Natural killer cell treated with Interleukin-12 subunit alpha and Interleukin-12 subunit beta and Interleukin-15 and Interleukin-18, amount 100 ng/mL, for 72 hours (primary cell): ENCODE measurements around the gene CTNNAL1. TPM values are rescaled to one million over a fixed set of nuclear protein-coding genes. Genes with fewer than 3 reads are reported as not detected.

Experiments used
- ATAC-seq, 2 donors: fragments of 150-1000 bp; cut with Tn5 transposase in 1 of 2; sonication (Bioruptor Pico), chemical (Tn5 transposase) in 1 of 2; 2 replicates each; pipeline ENCODE4 v1.10.0; 2021
- DNase-seq: peaks from one replicate; pipeline ENCODE4 v3.0.0; 2022; ENCODE audit warnings: low spot score
- H3K27ac Mint-ChIP-seq, 2 donors: 1 replicate in 1 of 2; 2 replicates in 1 of 2; pipeline ENCODE4 v1.8.0; 2022; ENCODE audit warnings: mixed read lengths in 2 of 2, mild to moderate bottlenecking in 1 of 2, moderate library complexity in 1 of 2
- H3K27me3 Mint-ChIP-seq, 2 donors: 1 replicate in 1 of 2; 2 replicates in 1 of 2; pipeline ENCODE4 v1.8.0; 2022; ENCODE audit warnings: mixed read lengths in 2 of 2
- H3K36me3 Mint-ChIP-seq: one replicate; pipeline ENCODE4 v1.8.0; 2022; ENCODE audit warnings: mixed read lengths
- H3K4me1 Mint-ChIP-seq, 2 donors: 1 replicate in 1 of 2; 2 replicates in 1 of 2; pipeline ENCODE4 v1.8.0; 2022; ENCODE audit warnings: low read depth in 2 of 2, mixed read lengths in 2 of 2, mild to moderate bottlenecking in 1 of 2
- H3K4me3 Mint-ChIP-seq: one replicate; pipeline ENCODE4 v1.8.0; 2022; ENCODE audit warnings: mixed read lengths
- H3K9me3 Mint-ChIP-seq: 2 replicates; pipeline ENCODE4 v1.8.0; 2022; ENCODE audit warnings: mixed read lengths
- total RNA-seq, 2 donors: library from RNA; stranded (reverse); gene quantifications; one replicate each; pipeline ENCODE4 v1.2.3, GENCODE V29; 2022

CTNNAL1 gene
- total RNA-seq, 2 donors from 2014 or later = 14.6 to 17.3 TPM

GRCh38 chr9:109037946-109038715, 24.8 kb upstream of the CTNNAL1 start:
- no peak for ATAC-seq
- Mint-ChIP-seq H3K36me3 (peaks cover 11% of the 10 kb centered on the region), H3K27ac (no peak overlapping the region)

GRCh38 chr9:109036744-109037680, 23.7 kb upstream of the CTNNAL1 start:
- H3K4me3 Mint-ChIP-seq = no peak overlapping the region
- DNase-seq (no peak), ATAC-seq (no peak)
- no peaks in the 10 kb centered on the region for H3K9me3 Mint-ChIP-seq
- peak overlapping the region in 1 of 2 donors; percentile 2 for H3K27ac Mint-ChIP-seq
- H3K36me3 Mint-ChIP-seq = peaks cover 6% of the 10 kb centered on the region
- no peaks in the 10 kb centered on the region for H3K27me3 Mint-ChIP-seq
- H3K4me1 Mint-ChIP-seq = peaks cover 0 to 2% of the 10 kb centered on the region in 2 donors

More at GRCh38 chr9:109037946-109038715, 24.8 kb upstream of the CTNNAL1 start:
- Mint-ChIP-seq H3K4me3 (no peak overlapping the region), H3K27me3 (no peaks in the 10 kb centered on the region), H3K4me1 (peaks cover 0 to 2% of the 10 kb centered on the region in 2 donors), H3K9me3 (no peaks in the 10 kb centered on the region)
- DNase-seq = no peak

GRCh38 chr9:109035684-109036423, 22.6 kb upstream of the CTNNAL1 start:
- Mint-ChIP-seq H3K4me3 (no peak overlapping the region), H3K4me1 (peaks cover 0 to 2% of the 10 kb centered on the region in 2 donors), H3K27me3 (no peaks in the 10 kb centered on the region), H3K36me3 (peaks cover 6% of the 10 kb centered on the region), H3K27ac (no peak overlapping the region), H3K9me3 (no peaks in the 10 kb centered on the region)
- DNase-seq = no peak
- ATAC-seq = no peak

- Mint-ChIP-seq H3K4me3 (no peak overlapping the region), H3K9me3 (no peaks in the 10 kb centered on the region), H3K27ac (no peak overlapping the region), H3K4me1 (peaks cover 0 to 2% of the 10 kb centered on the region in 2 donors), H3K36me3 (peaks cover 7% of the 10 kb centered on the region), H3K27me3 (no peaks in the 10 kb centered on the region)
- ATAC-seq = no peak
- DNase-seq = no peak
Observed at GRCh38 chr9:109033941-109034700, 20.8 kb upstream of the CTNNAL1 start.

- Mint-ChIP-seq H3K4me1 (no peaks in the 10 kb centered on the region), H3K4me3 (no peak overlapping the region), H3K27me3 (no peaks in the 10 kb centered on the region), H3K9me3 (no peaks in the 10 kb centered on the region), H3K36me3 (peaks cover 6% of the 10 kb centered on the region), H3K27ac (no peak overlapping the region)
- DNase-seq (no peak), ATAC-seq (no peak)
Observed at GRCh38 chr9:109031241-109031640, 17.9 kb upstream of the CTNNAL1 start.

GRCh38 chr9:109030426-109030825, 17.1 kb upstream of the CTNNAL1 start:
- Mint-ChIP-seq H3K9me3 (no peaks in the 10 kb centered on the region), H3K36me3 (peaks cover 6% of the 10 kb centered on the region), H3K4me3 (no peak overlapping the region), H3K4me1 (no peaks in the 10 kb centered on the region), H3K27me3 (no peaks in the 10 kb centered on the region), H3K27ac (no peak overlapping the region)
- ATAC-seq (no peak), DNase-seq (no peak)

GRCh38 chr9:109028457-109028856, 15.2 kb upstream of the CTNNAL1 start:
- Mint-ChIP-seq H3K9me3 (no peaks in the 10 kb centered on the region), H3K36me3 (peaks cover 6% of the 10 kb centered on the region), H3K27ac (peak overlapping the region in 1 of 2 donors; percentile 3), H3K4me3 (no peak overlapping the region), H3K4me1 (no peaks in the 10 kb centered on the region), H3K27me3 (no peaks in the 10 kb centered on the region)
- ATAC-seq = no peak
- no peak for DNase-seq

GRCh38 chr9:109027176-109027575, 13.9 kb upstream of the CTNNAL1 start:
- peaks cover 6% of the 10 kb centered on the region for H3K36me3 Mint-ChIP-seq
- H3K4me3 Mint-ChIP-seq = no peak overlapping the region
- H3K4me1 Mint-ChIP-seq = no peaks in the 10 kb centered on the region
- no peaks in the 10 kb centered on the region for H3K9me3 Mint-ChIP-seq
- no peak for ATAC-seq
- no peak for DNase-seq
- no peaks in the 10 kb centered on the region for H3K27me3 Mint-ChIP-seq
- no peak overlapping the region for H3K27ac Mint-ChIP-seq

GRCh38 chr9:109026306-109026705, 13.0 kb upstream of the CTNNAL1 start:
- Mint-ChIP-seq H3K4me3 (no peak overlapping the region), H3K27me3 (no peaks in the 10 kb centered on the region), H3K4me1 (no peaks in the 10 kb centered on the region), H3K9me3 (no peaks in the 10 kb centered on the region), H3K27ac (no peak overlapping the region), H3K36me3 (peaks cover 6% of the 10 kb centered on the region)
- DNase-seq (no peak), ATAC-seq (no peak)

- ATAC-seq (no peak), DNase-seq (no peak)
- Mint-ChIP-seq H3K27ac (no peak overlapping the region), H3K4me3 (no peak overlapping the region), H3K36me3 (peaks cover 6% of the 10 kb centered on the region), H3K9me3 (no peaks in the 10 kb centered on the region), H3K27me3 (no peaks in the 10 kb centered on the region), H3K4me1 (no peaks in the 10 kb centered on the region)
Observed at GRCh38 chr9:109022873-109023272, 9.6 kb upstream of the CTNNAL1 start.

GRCh38 chr9:109020581-109021511, 7.5 kb upstream of the CTNNAL1 start:
- peaks cover 6% of the 10 kb centered on the region for H3K36me3 Mint-ChIP-seq
- DNase-seq (no peak), ATAC-seq (no peak)
- H3K27ac Mint-ChIP-seq = no peak overlapping the region
- H3K4me3 Mint-ChIP-seq = no peak overlapping the region
- no peaks in the 10 kb centered on the region for H3K9me3 Mint-ChIP-seq
- no peaks in the 10 kb centered on the region for H3K4me1 Mint-ChIP-seq
- no peaks in the 10 kb centered on the region for H3K27me3 Mint-ChIP-seq

- no peak overlapping the region for H3K27ac Mint-ChIP-seq
- DNase-seq (no peak), ATAC-seq (no peak)
- H3K27me3 Mint-ChIP-seq = no peaks in the 10 kb centered on the region
- peaks cover 6% of the 10 kb centered on the region for H3K36me3 Mint-ChIP-seq
- H3K9me3 Mint-ChIP-seq = no peaks in the 10 kb centered on the region
- H3K4me1 Mint-ChIP-seq = no peaks in the 10 kb centered on the region
- H3K4me3 Mint-ChIP-seq = no peak overlapping the region
Observed at GRCh38 chr9:109020113-109020512, 6.8 kb upstream of the CTNNAL1 start.
